ENCODE data around the gene KIAA1586. TPM values are rescaled to one million over a fixed set of nuclear protein-coding genes. Genes with fewer than 3 reads are reported as not detected.

The KIAA1586 gene
- total RNA-seq, 4 donors from 2014 or later = 3.1 to 6.4 (median 4.8) TPM

GRCh38 chr6:57048577-57048976 lies 2.1 kb downstream of the KIAA1586 start:
- no peak for TF ChIP-seq EP300 (IDR thresholded peaks at IDR 0.05)
- TF ChIP-seq, protein P1, sequence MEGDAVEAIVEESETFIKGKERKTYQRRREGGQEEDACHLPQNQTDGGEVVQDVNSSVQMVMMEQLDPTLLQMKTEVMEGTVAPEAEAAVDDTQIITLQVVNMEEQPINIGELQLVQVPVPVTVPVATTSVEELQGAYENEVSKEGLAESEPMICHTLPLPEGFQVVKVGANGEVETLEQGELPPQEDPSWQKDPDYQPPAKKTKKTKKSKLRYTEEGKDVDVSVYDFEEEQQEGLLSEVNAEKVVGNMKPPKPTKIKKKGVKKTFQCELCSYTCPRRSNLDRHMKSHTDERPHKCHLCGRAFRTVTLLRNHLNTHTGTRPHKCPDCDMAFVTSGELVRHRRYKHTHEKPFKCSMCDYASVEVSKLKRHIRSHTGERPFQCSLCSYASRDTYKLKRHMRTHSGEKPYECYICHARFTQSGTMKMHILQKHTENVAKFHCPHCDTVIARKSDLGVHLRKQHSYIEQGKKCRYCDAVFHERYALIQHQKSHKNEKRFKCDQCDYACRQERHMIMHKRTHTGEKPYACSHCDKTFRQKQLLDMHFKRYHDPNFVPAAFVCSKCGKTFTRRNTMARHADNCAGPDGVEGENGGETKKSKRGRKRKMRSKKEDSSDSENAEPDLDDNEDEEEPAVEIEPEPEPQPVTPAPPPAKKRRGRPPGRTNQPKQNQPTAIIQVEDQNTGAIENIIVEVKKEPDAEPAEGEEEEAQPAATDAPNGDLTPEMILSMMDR (IDR thresholded peaks at IDR 0.05) = no peak
- TF ChIP-seq POLR2A (IDR thresholded peaks at IDR 0.05) = no peak
- no peak for TF ChIP-seq POLR2AphosphoS5 (IDR thresholded peaks at IDR 0.05)

DNA sequence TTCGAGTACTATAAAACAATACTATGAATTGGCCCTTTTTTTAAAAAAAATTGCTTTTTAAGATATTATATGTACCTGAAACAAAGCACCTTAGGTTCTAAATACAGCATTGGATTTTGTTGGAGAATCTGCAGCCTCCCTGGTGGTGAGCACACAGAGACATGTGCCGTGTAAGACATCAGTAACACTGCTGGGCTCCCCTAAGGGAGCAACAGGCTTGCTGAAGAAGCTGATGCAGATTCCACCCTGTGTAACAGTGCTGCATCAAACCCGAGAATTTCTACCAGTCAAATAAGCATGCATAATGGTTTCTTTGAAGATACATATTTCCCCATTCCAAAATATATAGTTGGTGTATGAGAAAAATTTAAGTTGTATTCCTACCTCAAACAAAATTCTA lies 17.4 kb downstream of the KIAA1586 start:
- Histone ChIP-seq H3K27me3 (no peaks in the 10 kb centered on the region), H3K4me3 (no peak overlapping the region), H3K36me3 (peaks cover 17% of the 10 kb centered on the region), H3K9me3 (no peaks in the 10 kb centered on the region), H3K27ac (no peak overlapping the region), H3K4me1 (no peaks in the 10 kb centered on the region)
- 93% methylated on average over 3 of the region's 3 CpGs for WGBS
- DNase-seq (ENCODE audit: low spot score in 2 of 2) = no peak
- no peak for TF ChIP-seq EP300 (IDR thresholded peaks at IDR 0.05)
- TF ChIP-seq POLR2AphosphoS5 (IDR thresholded peaks at IDR 0.05) = no peak
- TF ChIP-seq POLR2A (IDR thresholded peaks at IDR 0.05) = no peak
- TF ChIP-seq, protein P1 (IDR thresholded peaks at IDR 0.05) = no peak

More at GRCh38 chr6:57048577-57048976, 2.1 kb downstream of the KIAA1586 start:
- 81% methylated on average over 5 of the region's 5 CpGs for WGBS
- Histone ChIP-seq H3K9me3 (no peaks in the 10 kb centered on the region), H3K4me3 (no peak overlapping the region), H3K27me3 (no peaks in the 10 kb centered on the region), H3K27ac (no peak overlapping the region), H3K36me3 (peaks cover 22% of the 10 kb centered on the region), H3K4me1 (peaks cover 8% of the 10 kb centered on the region)
- DNase-seq (ENCODE audit: low spot score in 2 of 2) = no peak

GRCh38 chr6:57064809-57065208 lies 18.3 kb downstream of the KIAA1586 start:
- DNase-seq (ENCODE audit: low spot score in 2 of 2) = no peak
- TF ChIP-seq POLR2AphosphoS5 (IDR thresholded peaks at IDR 0.05) = no peak
- no peak for TF ChIP-seq POLR2A (IDR thresholded peaks at IDR 0.05)
- TF ChIP-seq EP300 (IDR thresholded peaks at IDR 0.05) = no peak
- TF ChIP-seq, protein P1 (IDR thresholded peaks at IDR 0.05) = no peak
- H3K27me3 ChIP-seq = no peaks in the 10 kb centered on the region
- no peak overlapping the region for H3K27ac ChIP-seq
- no peaks in the 10 kb centered on the region for H3K9me3 ChIP-seq
- H3K4me3 ChIP-seq = no peak overlapping the region
- H3K36me3 ChIP-seq = peaks cover 17% of the 10 kb centered on the region
- WGBS = 81% methylated on average over 1 of the region's 1 CpG
- no peaks in the 10 kb centered on the region for H3K4me1 ChIP-seq

DNA sequence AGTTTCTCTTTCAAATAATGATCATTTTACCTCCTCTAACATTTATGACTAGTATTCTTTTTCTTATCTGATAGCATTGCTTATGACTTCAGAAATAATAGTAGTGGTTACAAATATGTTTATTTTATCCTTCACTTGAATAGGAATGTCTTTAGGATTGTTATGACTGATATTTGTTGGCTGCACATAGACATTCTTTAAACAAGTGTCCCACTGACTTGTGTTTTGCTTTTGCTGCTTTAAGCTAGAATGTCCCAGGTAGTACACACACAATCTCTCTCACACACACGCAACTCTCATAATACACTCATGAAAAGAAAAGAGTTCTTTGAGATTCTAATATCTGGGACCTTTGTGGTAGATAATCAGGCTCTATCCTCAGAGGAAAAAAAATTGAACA lies 21.6 kb downstream of the KIAA1586 start:
- no peaks in the 10 kb centered on the region for H3K4me1 ChIP-seq
- 100% methylated on average over 1 of the region's 1 CpG for WGBS
- no peak overlapping the region for H3K27ac ChIP-seq
- H3K4me3 ChIP-seq = no peak overlapping the region
- peaks cover 5% of the 10 kb centered on the region for H3K36me3 ChIP-seq
- H3K27me3 ChIP-seq = no peaks in the 10 kb centered on the region
- no peak for TF ChIP-seq EP300 (IDR thresholded peaks at IDR 0.05)
- no peak for TF ChIP-seq POLR2A (IDR thresholded peaks at IDR 0.05)
- TF ChIP-seq POLR2AphosphoS5 (IDR thresholded peaks at IDR 0.05) = no peak
- TF ChIP-seq, protein P1 (IDR thresholded peaks at IDR 0.05) = no peak
- H3K9me3 ChIP-seq = no peaks in the 10 kb centered on the region
- DNase-seq (ENCODE audit: low spot score in 2 of 2) = no peak

DNA sequence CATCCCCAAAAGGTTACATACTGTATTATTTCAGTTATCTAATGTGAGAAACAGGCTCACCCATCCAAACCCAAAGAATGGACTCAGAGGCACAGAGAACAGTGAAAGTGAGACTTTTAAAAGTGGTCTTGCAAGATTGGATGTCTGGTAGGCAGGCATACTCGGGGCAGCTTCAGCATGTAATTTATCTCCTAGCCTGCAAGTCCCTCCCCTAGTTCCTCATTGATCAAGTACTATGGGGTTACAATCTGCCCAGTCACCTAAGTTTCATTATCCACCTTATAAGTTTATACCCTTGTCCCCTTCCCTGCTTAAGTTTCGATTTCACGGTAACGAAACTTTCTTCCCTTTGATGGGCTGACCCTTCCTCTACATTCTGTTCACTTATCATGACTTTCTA lies 22.7 kb downstream of the KIAA1586 start:
- 82% methylated on average over 4 of the region's 4 CpGs for WGBS
- Histone ChIP-seq H3K4me3 (no peak overlapping the region), H3K27me3 (no peaks in the 10 kb centered on the region), H3K9me3 (no peaks in the 10 kb centered on the region), H3K4me1 (no peaks in the 10 kb centered on the region), H3K36me3 (peaks cover 5% of the 10 kb centered on the region), H3K27ac (no peak overlapping the region)
- TF ChIP-seq POLR2A (IDR thresholded peaks at IDR 0.05) = no peak
- no peak for TF ChIP-seq POLR2AphosphoS5 (IDR thresholded peaks at IDR 0.05)
- TF ChIP-seq, protein P1 (IDR thresholded peaks at IDR 0.05) = no peak
- no peak for TF ChIP-seq EP300 (IDR thresholded peaks at IDR 0.05)
- no peak for DNase-seq (ENCODE audit: low spot score in 2 of 2)
